UCSD-AML1 (cell line): ENCODE data around the gene CAMK2B.
"Not testable (repeated sequence)": the region's sequence is repeated elsewhere in the genome, so short reads cannot be mapped to it uniquely, and the experiment has no call there.

Experiments used
- DNase-seq: peaks from one replicate; lab custom pipeline; 2025; ENCODE audit not compliant: unreplicated experiment; lab: John Stamatoyannopoulos, UW

The CAMK2B gene

DNA sequence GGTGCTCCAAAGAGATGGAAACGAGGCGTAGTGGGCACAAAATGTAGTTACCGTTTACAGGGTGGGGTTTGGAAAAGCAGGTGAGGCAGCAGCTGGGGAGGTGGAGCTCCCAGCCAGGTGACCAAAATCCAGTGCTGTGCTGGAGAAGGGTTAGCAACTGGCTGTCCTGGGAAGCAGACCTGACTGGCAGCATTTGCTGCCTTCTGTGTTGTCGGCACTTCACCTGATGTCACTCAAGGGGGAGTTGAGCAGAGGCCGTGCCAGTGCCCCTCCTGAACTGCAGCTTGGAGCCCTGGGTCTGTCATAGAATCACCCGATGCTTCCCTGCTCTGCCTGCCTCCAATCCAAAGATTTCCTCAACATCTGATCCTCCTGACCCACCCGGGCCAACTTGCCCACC lies 148.9 kb downstream of the CAMK2B start:
- DNase-seq = no peak

- no peak for DNase-seq
Measured at GRCh38 chr7:44175730-44176129, 149.7 kb downstream of the CAMK2B start.

GRCh38 chr7:44174694-44174948 lies 150.8 kb downstream of the CAMK2B start:
- DNase-seq = not testable (repeated sequence)

DNA sequence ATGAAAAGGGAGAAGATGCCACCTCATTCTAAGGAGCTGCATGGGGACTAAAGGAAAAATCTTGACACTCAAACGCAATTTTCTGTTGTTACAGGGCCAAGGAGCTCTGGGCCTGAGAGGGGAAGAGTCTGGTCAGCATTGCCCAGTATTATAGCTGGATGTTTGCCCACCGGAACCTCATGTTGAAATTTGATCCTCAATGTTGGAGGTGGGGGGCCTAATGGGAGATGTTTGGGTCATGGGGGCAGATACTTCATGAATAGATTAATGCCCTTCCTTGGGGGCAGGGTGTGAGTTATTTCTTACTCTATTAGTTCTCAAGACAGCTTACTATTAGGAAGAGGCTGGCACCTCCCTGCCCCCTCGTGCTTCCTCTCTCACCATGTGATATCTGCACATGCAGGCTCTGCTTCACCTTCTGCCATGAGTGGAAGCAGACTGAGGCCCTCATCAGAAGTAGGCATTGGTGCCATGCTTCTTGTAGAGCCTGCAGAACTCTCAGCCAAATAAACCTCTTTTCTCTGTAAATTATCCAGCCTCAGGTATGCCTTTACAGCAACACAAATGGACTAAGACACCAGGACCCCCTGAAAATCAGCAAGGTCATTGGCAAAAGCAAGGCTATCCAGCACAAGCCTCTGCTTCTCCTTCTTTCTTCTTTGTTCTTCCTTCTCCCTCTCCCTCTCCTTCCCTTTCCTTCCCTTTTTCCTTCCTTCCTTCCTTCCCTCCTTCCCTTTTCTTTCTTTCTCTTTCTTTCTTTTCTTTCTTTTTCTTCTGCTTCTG lies 151.3 kb downstream of the CAMK2B start:
- DNase-seq = no peak

DNA sequence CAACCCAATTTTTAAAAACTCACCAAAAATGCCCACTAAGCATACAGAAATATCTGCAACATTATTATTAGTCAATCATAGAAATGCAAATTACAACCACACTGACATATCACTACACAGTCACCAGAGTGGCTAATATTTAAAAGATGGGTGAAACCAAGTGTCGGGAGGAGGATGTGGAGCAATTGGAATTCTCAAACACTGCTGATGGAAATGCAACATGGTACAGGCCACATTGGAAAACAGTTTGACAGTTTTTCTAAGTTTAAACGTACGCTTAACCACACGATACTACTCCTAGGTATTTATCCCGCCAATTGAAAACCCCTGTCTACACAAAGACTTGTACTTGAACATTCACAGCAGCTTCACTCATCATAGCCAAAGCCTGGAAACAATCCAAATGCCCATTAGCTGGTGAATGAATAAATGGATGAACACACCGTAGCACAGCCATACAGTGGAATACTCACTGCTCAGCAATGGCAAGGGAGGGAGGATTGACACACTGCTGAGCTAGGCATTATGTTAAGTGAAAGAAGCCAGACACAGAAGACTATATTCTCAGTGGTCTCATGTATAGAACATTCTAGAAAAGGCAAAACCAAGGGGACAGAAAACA lies 152.5 kb downstream of the CAMK2B start:
- no peak for DNase-seq

- DNase-seq = no peak
Measured at GRCh38 chr7:44172352-44172751, 153.0 kb downstream of the CAMK2B start.

DNA sequence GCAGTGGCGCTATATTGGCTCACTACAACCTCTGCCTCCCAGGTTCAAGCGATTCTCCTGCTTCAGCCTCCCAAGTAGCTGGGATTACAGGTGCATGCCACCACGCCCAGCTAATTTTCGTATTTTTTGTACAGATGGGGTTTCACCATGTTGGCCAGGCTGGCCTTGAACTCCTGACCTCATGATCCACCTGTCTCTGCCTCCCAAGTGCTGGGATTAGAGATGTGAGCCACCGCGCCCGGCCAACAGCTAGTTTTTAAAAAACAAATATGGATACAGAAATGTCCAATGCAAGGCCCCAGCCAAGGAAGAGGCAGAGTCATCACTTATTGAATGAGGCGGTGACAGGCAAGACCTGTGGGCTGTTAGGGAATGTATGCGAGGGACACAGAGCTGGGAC lies 153.5 kb downstream of the CAMK2B start:
- not testable (repeated sequence) for DNase-seq

- DNase-seq = no peak
Measured at GRCh38 chr7:44167920-44168319, 157.5 kb downstream of the CAMK2B start.
